Frontal cortex (tissue), 4 donors: Measurements from ENCODE around the gene AP2B1. TPM values are rescaled to one million over a fixed set of nuclear protein-coding genes. Genes with fewer than 3 reads are reported as not detected.
A peak's percentile ranks its signal among the peaks of the same experiment; 100 is the strongest.
"Not testable (repeated sequence)": the region's sequence is repeated elsewhere in the genome, so short reads cannot be mapped to it uniquely, and the experiment has no call there.

Experiments
- DNase-seq, 2 donors: peaks; one replicate each; pipeline ENCODE4 v3.0.0; 2012; ENCODE audit warnings: low spot score in 2 of 2
- FAIRE-seq: peaks from 2 replicates; lab custom pipeline; 2012; peaks lifted over from hg19 to GRCh38; lab: Jason Lieb, UNC
- total RNA-seq: library from RNA; depleted of rRNA; stranded (reverse); fragments of >200 nt; gene quantifications from one replicate; pipeline ENCODE4 v1.2.3, GENCODE V29; 2014
- donor health status: control.
- donor health status: control.
- donor health status: control.

AP2B1 gene
- total RNA-seq, 1 donor from 2014 or later, result 126 TPM

DNA sequence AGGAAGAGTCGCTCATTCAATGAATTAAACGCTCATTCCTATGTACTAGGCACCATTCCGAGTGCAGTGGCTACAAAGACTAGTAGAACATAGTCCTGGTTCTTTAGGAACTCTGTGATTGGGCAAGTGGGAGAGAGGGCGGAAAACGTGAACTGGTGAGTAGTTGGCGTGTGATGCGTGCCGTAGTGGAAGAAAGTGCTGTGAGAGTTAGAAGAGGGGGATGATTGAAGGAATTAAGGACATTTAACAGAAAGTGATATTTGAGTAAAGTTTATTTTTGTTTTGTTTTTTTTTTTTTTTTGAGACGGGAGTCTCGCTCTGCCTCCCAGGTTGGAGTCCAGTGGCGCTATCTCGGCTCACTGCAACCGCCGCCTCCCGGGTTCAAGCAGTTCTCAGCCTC, 18.6 kb upstream of the AP2B1 start:
- FAIRE-seq, result no peak
- DNase-seq, result no peak

DNA sequence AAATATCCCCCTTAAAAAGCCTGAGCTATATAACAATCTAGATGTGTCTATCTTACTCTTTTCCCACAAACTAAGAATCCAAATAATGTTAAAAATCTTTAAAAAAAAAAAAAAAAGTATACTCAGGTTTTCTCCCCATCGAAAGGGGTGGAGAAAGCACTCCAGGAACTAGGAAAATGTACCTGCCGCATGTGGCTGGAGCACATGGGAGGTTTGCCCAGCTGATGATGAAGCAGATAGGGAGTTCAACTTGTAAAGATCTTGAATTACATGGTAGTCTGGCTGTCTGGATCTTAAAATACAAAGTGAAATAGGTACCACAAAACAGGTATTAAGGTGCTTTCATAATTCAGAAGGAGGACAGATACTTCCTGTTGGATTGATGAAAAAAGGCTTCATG, 17.7 kb upstream of the AP2B1 start:
- DNase-seq, result no peak
- no peak for FAIRE-seq

DNA sequence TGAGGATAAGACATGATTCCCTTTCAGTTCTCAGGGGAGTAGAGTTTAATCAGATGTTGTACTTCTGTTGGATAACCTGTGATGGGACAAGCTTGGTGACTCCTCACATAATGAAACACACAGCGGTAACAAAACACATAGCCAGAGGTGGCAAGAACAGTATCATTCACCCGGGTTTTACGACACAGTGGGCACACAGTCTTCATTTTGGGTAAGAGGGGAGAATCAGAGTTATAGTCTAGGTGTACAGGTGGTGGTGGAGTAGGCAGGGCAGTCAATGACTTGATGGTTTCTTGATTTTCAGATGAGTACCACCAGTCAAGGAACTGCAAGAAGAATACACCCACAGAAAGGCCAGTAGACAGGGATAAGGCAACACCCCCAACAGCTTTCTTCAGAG, 11.4 kb upstream of the AP2B1 start:
- DNase-seq (no peak), FAIRE-seq (no peak)

DNA sequence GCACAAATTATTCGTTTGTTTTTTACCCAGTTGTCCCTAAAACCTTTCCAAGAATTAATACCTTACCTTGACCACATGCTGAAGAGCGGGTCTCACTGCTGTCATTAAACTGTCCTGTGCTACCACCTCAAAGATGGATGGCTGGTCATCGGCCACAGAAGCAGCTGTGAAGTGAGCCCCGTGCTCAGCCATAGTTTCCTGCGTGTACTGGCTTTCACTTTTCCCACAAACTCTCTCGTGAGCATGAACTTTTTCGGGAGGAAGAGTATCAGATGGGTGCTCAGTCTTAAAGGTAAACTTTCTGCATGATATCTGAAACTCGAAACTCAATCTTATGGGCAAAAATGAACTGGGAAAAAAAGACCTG, 9.3 kb upstream of the AP2B1 start:
- FAIRE-seq (no peak), DNase-seq (no peak)

DNA sequence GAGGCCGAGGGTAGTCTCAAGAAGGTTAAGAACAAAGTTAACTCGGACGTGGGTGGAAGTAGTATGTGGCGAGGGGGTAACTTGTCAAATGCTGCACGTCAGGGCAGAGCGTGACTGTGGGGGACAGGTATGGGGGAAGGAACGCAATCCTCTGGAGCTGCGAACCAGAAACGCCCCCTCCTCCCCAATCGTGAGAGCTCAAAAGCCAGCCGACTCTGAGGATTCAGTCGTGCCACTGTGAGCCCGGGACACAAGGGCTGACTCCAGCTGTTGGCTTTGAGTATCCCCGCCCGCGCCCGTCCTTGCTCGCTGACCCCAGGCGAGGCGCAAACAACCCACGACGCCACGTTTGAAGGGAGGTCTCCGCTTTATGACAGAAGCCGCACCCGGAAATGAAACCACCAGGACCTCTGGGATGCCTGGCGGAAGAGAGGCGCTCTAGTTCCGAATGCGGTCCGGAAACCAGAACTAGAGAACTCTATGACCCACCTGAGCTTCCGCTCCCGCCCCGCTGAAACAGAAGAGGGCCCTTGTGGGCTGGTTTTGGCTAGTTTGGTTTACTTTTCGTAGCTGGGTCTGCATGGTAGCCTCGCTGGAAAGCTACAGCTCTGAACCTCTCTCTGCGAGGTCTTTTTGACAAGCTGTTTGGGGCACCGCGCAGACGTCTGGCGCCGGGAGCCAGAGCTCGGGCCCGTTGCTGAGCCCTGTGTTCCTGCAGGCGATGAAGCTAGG, 8.8 kb upstream of the AP2B1 start, which contains the start of gene PEX12:
Gene PEX12 (minus strand): TSS at position 375 of the 732 bp plus-strand sequence. CDS start 550 bp downstream, outside the sequence.
- DNase-seq (peak; percentile 60 to 87), FAIRE-seq (no peak)

DNA sequence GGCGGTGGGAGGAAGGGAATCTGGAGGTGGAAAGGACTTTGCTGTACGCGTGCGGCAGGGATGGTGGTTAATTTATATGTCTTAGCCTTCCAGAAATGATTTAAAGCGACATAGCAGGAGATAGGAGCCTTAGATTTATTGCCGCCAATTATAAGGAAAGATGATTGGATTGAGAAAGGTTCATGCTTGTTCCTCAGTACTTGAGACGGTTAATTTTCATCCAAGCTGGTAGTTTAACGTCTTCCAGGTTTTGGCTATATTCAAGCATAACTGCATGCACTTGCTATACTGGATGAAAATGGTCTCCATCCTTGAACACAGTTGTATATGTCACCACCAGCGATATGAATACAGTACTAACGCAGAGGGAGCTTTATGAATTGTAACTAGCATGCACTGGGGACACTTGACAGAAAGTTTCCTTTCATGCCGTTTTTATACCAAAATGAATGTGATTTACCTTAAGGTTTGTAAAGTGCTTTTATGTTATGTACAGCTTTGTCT, 8.1 kb upstream of the AP2B1 start:
- FAIRE-seq, result no peak

DNA sequence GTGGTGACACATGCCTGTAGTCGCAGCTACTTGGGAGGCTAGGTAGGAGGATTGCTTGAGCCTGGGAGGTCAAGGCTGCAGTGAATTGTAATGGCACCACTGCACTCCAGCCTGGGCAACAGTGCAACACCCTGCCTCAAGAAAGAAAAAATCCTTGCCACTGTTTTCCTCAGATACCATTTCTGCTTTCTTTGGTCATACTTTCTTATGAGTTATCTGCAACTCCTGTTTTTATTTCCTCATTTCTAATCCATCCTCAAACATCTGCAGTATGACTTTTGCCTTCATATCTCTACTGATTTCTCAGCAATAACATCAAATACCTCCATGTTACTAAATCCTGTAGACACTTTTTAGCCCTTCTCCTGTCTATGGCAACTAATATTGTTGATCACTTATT, 3.1 kb upstream of the AP2B1 start:
- FAIRE-seq, result no peak
- DNase-seq, result no peak

More for the DNA sequence above, 8.1 kb upstream of the AP2B1 start:
- DNase-seq, result no peak

DNA sequence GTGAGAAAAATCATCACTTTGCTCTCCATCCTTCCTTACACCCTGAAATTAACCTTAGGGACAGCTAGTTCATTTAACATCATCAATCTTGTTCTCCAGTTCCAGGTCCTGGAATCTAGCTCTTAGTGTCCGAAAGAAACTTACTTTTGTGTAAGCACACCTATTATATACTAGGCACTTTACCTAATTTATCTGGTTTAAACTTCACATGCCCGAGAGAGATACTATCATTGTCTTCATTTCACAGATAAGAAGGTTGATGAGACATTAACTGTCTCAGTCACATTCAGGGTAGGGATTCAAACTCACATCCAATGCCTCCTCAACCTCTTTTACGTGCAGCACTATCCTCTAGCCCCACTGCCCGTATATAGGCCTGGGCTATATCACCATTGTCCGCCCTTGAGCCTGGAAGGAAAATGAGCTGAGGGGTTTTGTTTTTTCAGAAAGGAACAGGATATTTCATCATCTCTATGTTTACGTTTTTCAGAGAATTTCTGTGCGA, 501 bp upstream of the AP2B1 start:
- DNase-seq (no peak), FAIRE-seq (no peak)

DNA sequence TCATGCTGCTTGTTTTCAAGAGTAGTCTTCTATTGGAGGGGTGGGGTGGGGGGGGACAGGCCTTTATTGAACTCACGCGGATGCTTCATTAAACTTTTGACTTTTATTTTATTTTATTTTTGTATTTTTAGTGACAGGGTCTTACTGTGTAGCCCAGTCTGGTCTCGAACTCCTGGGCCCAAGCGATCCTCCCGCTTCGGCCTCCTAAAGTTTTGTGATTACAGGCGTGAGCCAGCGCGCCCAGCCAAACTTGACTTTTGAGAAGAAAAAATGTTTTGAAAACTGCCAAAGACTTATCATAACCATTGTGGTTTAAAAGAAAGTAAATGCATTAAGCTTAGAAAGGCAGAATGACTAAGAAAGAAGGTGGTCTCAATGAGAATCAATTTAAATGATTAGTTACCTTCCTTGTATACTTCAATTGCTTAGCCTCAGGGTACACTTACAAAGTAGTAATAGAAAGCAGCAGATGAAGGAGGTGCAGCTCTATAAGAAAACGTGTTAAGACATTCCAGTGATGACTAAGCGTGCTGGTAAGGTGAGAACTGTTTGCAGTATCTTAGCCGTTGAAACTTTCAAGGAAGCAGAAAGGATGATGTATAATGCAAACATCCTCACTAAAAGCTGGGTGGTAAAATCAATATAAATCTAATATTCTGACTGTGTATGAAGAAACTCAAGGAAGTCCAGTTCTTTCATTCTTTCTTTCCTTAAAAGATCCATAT, 1.2 kb downstream of the AP2B1 start:
- DNase-seq (no peak), FAIRE-seq (no peak)

DNA sequence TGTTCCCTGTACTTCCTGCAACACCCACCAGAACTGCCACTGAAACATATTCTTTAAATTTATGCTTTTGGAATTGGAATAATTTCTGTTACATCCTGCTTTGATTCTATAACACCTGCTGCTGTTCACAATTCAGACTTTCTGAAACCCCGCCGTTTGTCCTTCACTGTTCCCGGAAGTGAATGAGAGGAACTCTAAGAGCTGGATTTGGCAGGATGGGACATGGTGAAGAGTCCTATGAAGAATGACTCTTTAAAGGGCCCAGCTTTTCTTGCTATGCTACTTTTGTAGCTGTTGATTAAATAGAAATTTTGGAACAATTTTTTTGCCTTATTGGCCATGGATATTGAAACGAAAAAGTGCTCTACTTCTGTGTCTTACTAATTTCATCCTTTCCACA, 8.9 kb downstream of the AP2B1 start:
- FAIRE-seq (no peak), DNase-seq (no peak)

DNA sequence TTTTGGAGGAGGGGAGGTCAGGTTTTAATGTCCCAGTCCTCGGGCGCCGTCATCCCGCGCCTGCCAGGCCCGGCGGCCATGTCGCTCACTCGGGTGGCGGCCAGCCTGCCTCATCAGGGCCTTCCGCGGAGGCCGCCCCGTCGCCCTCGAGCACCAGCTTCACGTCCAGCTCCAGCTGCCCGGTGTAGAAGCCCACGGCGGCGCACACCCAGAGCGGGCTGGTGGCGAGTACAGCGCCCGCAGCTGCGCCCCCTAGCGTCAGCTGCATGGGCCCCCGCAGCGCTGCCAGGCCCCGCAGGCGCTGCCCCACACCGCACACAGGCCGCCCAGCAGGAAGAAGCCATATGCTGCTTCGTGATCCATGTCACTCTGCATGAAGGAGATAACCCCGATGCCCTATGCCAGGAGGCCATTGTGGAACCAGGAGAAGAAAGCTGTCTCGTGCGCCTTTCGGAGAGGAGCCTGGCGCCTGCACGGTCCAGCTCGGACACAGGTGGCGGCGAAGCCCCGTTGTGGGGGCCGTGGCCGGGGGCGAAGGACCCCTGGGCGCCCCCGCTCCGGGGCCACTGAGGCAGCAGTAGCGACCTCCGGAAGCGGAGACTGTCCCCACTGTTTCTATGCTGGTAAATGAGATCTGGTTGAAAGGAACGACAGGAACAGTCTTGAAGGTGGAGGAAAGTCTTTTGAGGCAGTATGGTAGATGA, 9.6 kb downstream of the AP2B1 start:
- FAIRE-seq (no peak), DNase-seq (no peak)

DNA sequence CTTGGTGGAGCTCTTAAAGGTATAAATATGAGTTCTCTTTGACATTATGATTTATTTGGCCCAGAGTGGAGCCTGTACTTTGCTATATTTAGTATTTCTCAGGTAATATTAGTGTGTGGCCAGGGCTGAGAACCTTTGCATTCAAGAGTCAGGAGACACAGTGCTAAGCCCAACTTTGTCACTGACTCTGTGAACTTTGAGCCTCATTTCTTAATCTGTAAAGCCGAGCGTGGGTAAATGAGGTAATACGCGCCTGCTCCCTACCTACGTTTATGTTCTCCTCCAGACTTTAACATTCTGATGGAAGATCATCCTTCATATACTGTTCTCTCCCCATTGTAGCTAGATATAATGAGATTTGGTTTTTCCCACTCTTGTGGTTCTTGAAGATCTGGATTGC, 10.5 kb downstream of the AP2B1 start:
- DNase-seq (no peak), FAIRE-seq (no peak)

DNA sequence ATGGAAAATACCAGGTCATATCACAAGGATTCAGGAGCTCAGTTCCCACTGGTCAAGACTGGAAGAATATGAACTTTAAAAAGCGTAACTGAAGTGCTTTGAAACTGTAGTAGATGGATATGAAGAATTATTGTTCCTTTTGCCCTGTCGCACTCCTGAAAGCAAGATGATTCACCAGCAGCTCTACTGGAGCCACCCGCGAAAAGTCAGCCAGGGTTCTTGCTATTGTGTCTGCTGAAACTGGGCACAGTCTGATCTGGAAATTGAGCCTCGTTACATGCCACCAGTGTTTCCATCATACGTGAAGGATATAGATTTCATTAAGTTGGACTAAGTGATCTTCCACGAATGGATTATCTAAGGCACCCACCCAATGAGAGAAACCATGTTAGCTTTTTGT, 16.6 kb downstream of the AP2B1 start:
- no peak for FAIRE-seq
- DNase-seq, result no peak

DNA sequence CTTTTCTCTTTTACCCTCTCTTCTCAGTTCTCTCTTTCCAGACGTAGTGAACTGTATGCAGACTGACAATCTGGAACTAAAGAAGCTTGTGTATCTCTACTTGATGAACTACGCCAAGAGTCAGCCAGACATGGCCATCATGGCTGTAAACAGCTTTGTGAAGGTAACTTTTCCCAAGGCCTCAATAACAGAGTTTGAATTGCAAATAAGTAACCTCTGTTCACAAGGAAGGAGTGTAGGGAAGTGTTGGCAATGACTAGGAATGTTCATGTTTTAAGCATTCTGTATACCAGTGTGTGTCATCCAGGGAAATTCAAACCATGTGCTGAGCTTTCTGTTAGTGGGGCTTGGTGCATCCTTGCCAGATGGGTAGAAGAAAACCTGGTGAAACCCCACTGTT, 18.6 kb downstream of the AP2B1 start:
- FAIRE-seq (no peak), DNase-seq (no peak)

DNA sequence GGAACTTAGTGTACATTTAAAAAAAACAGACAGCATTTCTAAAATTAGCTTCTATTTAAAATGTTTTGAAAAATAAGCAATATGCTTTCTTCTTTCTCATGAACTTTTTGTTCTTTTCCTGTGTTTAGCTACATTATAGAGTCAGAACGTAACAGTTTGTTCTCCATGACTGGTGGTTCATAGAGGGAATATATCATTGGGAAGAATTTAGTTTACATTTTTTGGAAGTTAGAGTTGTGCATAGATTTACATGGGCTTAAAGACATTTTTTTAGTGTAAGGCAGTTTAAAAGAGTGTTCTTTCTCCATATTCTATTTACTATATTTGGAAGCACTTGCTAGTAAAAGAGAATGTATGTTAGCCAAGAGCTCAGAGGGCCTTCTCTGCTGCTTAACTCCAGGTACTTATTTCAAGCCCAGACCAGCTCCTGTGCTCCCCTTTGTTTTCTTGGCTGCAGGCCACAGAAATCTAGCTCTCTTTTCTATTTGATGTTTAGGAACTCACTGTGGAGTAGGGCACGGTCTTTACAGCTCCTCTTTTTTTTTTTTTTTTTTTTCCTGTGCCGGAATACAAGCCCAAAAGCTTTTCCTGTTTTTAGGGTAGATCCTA, 20.2 kb downstream of the AP2B1 start:
- DNase-seq (no peak), FAIRE-seq (no peak)

DNA sequence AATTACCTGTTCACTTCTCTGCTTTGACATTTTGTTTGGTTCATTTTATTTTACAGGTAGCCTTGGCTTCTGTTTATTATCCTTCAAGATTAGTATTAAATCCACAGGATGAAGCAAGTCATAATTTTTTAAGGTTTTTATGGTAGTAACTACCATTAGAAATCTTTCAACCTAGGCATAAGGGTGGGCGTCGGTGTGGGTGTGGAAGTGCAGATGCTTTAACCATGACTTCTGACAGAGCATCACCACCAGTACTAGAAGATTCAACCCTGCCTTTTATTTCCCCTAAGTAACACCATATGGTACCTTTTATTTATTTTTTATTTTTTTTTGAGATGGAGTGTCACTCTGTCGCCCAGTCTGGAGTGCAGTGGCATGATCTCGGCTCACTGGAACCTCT, 22.7 kb downstream of the AP2B1 start:
- no peak for FAIRE-seq
- no peak for DNase-seq

DNA sequence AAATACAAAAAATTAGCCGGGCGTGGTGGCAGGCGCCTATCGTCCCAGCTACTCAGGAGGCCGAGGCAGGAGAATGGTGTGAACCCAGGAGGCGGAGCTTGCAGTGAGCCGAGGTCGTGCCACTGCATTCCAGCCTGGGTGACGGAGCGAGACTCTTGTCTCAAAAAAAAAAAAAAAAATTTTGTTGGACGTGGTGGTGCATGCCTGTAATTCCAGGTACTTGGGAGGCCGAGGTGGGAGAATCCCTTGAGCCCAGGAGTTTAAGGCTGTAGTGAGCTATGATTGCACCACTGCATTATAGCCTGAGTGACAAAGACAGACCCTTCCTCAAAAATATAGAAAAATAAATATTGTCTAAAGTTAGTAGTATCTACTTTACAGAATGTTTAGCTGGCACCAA, 23.6 kb downstream of the AP2B1 start:
- not testable (repeated sequence) for FAIRE-seq, DNase-seq

DNA sequence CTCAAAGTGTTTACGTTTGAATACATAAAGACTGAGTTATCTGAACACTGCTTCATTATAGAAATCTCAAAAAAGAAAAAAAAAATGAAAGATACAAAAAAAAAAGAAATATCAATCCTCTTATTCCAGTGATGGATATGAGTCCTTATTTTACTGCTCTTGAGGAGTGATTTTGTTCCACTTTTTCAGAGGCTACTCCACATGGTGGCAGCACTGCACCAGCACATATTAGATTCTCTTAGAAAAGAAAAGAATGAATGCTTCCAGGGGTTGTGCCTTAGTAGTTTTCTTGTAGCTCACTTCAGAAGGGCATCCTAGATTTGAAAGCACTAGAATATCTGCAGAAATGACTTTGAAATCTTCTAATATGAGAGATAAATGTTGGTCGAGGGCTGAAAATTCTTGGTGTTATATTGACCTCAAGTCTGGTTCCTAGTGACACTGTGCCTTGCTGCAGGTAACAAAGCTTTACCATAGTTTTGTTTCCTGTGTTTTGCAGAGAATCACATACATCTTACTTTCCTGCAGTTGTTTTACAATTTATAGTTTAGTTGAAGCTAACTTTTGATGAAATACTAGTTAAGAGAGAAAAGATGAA, 25.9 kb downstream of the AP2B1 start:
- FAIRE-seq (peak; percentile 74), DNase-seq (no peak)

DNA sequence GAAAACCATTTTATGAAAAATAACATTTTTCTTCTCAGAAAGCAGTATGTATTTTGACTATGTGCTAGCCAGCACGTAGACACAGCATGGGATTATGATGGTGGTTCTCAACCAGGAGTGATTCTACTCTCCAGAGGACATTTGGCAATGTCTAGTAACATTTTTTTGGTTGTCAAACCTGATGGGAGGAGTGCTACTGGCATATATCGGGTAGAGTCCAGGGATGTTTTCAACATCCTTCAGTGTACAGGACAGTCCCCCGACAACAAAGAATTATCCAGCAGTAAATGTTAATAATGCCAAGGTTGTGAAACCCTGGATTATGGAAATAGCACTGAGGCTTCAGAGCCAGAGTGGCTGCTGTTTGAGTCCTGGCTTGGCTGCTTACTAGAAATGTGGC, 27.7 kb downstream of the AP2B1 start:
- DNase-seq (no peak), FAIRE-seq (no peak)

DNA sequence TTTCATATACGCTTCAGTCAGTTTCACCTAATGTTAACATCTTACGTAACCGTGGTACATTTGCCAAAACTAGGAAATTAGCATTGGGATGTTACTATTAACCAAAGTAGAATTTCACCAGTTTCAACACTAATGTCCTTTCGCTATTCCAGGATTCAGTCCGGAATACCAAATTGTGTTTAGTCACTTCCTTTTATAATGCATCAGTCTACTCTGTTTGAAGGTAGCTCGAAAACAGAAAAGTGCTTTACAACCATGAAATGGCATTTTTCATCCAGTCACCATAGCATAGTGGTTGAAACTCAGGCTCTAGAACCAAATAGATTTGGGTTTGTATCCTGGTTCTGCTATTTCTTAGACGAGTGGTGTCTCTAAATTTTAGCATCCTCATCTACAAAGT, 29.4 kb downstream of the AP2B1 start:
- no peak for DNase-seq
- FAIRE-seq, result no peak
